WTC11 (cell line): ENCODE results near the gene PLA2G2D. TPM values are rescaled to one million over a fixed set of nuclear protein-coding genes. Genes with fewer than 3 reads are reported as not detected.
A peak's percentile ranks its signal among the peaks of the same experiment; 100 is the strongest.

ENCODE experiments used
- ATAC-seq: fragments of 200-7000 bp; cut with Tn5 transposase; 2 replicates; pipeline ENCODE4 v1.10.0; 2021; ENCODE audit warnings: mild to moderate bottlenecking, moderate library complexity
- CTCF ChIA-PET: fragments of 300-600 bp; sonication (Branson Sonifier 250); formaldehyde crosslinking; loops from one replicate; lab custom pipeline; 2021; ENCODE audit warnings: antibody characterized with exemption; lab: Charles Lee
- POLR2A ChIA-PET: fragments of 350-600 bp; sonication (Branson Sonifier 250); formaldehyde crosslinking; loops from one replicate; lab custom pipeline; 2021; ENCODE audit warnings: antibody characterized with exemption; lab: Charles Lee
- DNase-seq: peaks from one replicate; pipeline ENCODE4 v3.0.0; 2021; ENCODE audit warnings: low spot score
- H3K27ac Mint-ChIP-seq: 2 replicates; pipeline ENCODE4 v1.8.0; 2021; ENCODE audit warnings: mixed read lengths
- H3K27me3 Mint-ChIP-seq: 2 replicates; pipeline ENCODE4 v1.8.0; 2021; ENCODE audit warnings: low read depth, mild to moderate bottlenecking, moderate library complexity, mixed read lengths
- H3K36me3 Mint-ChIP-seq: 2 replicates; pipeline ENCODE4 v1.8.0; 2021; ENCODE audit warnings: mixed read lengths
- H3K4me1 Mint-ChIP-seq: 2 replicates; pipeline ENCODE4 v1.8.0; 2022; ENCODE audit warnings: mixed read lengths
- H3K4me3 Mint-ChIP-seq: 2 replicates; pipeline ENCODE4 v1.8.0; 2021; ENCODE audit warnings: mild to moderate bottlenecking, moderate library complexity, mixed read lengths
- H3K9me3 Mint-ChIP-seq: 2 replicates; pipeline ENCODE4 v1.8.0; 2021; ENCODE audit warnings: mixed read lengths
- NFATC4 ChIP-seq: fragments of 250-450 bp; sonication (Bioruptor Pico); IDR thresholded peaks from 2 replicates; pipeline ENCODE4 v1.9.0; 2021; ENCODE audit warnings: mild to moderate bottlenecking
- NR2C2 ChIP-seq: sonication (generic); formaldehyde crosslinking; IDR thresholded peaks from 2 replicates; pipeline ENCODE4 v1.8.0; 2022; ENCODE audit warnings: mild to moderate bottlenecking, missing genetic modification reagents
- OVOL2 ChIP-seq: fragments of 250-450 bp; sonication (Bioruptor Pico); IDR thresholded peaks from 2 replicates; pipeline ENCODE4 v1.9.0; 2021; ENCODE audit warnings: mild to moderate bottlenecking, borderline replicate concordance
- SMAD3 ChIP-seq: sonication (generic); formaldehyde crosslinking; IDR thresholded peaks from 2 replicates; pipeline ENCODE4 v1.8.0; 2022; ENCODE audit warnings: missing genetic modification reagents, mild to moderate bottlenecking, borderline replicate concordance
- SOX15 ChIP-seq: fragments of 250-450 bp; sonication (Bioruptor Pico); IDR thresholded peaks from 2 replicates; pipeline ENCODE4 v1.9.0; 2021; ENCODE audit warnings: mild to moderate bottlenecking
- ZBTB21 ChIP-seq: sonication (generic); formaldehyde crosslinking; IDR thresholded peaks from 2 replicates; pipeline ENCODE4 v1.8.1; 2023; ENCODE audit warnings: mild to moderate bottlenecking, missing genetic modification reagents, borderline replicate concordance
- ZNF232 ChIP-seq: sonication (generic); formaldehyde crosslinking; IDR thresholded peaks from 2 replicates; pipeline ENCODE4 v1.8.0; 2022; ENCODE audit warnings: mild to moderate bottlenecking, missing genetic modification reagents
- ZNF263 ChIP-seq: sonication (generic); formaldehyde crosslinking; IDR thresholded peaks from 2 replicates; pipeline ENCODE4 v1.8.1; 2022; ENCODE audit warnings: low read depth, mild to moderate bottlenecking, moderate library complexity, missing genetic modification reagents
- ZNF317 ChIP-seq: sonication (generic); formaldehyde crosslinking; IDR thresholded peaks from 2 replicates; pipeline ENCODE4 v1.8.1; 2023; ENCODE audit warnings: low read depth, mild to moderate bottlenecking, moderate library complexity, missing genetic modification reagents, borderline replicate concordance
- total RNA-seq: library from RNA; stranded (reverse); gene quantifications from 3 replicates; pipeline ENCODE4 v1.2.3, GENCODE V29; 2021
- TF ChIP-seq, protein P1 (sequence below): fragments of 250-450 bp; sonication (Bioruptor Pico); IDR thresholded peaks from 2 replicates; pipeline ENCODE4 v1.9.0; 2021; ENCODE audit warnings: mild to moderate bottlenecking
- TF ChIP-seq, protein P2 (sequence below): sonication (generic); formaldehyde crosslinking; IDR thresholded peaks from 2 replicates; pipeline ENCODE4 v1.8.1; 2023; ENCODE audit warnings: mild to moderate bottlenecking, missing genetic modification reagents
- TF ChIP-seq, protein P3 (sequence below): sonication (generic); formaldehyde crosslinking; conservative IDR thresholded peaks from 2 replicates; pipeline ENCODE4 v1.8.1; 2022; ENCODE audit warnings: mild to moderate bottlenecking, missing genetic modification reagents
- TF ChIP-seq, protein P4 (sequence below): sonication (generic); formaldehyde crosslinking; IDR thresholded peaks from 2 replicates; pipeline ENCODE4 v1.8.0; 2022; ENCODE audit warnings: mild to moderate bottlenecking, missing genetic modification reagents
- TF ChIP-seq, protein P5 (sequence below): sonication (generic); formaldehyde crosslinking; IDR thresholded peaks from 2 replicates; pipeline ENCODE4 v1.8.0; 2022; ENCODE audit warnings: mild to moderate bottlenecking, missing genetic modification reagents
- TF ChIP-seq, protein P6 (sequence below): sonication (generic); formaldehyde crosslinking; IDR thresholded peaks from 2 replicates; pipeline ENCODE4 v1.8.1; 2023; ENCODE audit warnings: mild to moderate bottlenecking, missing genetic modification reagents, moderate library complexity
- TF ChIP-seq, protein P7 (sequence below): sonication (generic); formaldehyde crosslinking; IDR thresholded peaks from 2 replicates; pipeline ENCODE4 v1.8.1; 2023; ENCODE audit warnings: mild to moderate bottlenecking, moderate library complexity, missing genetic modification reagents
- TF ChIP-seq, protein P8 (sequence below): sonication (generic); formaldehyde crosslinking; IDR thresholded peaks from 2 replicates; pipeline ENCODE4 v1.8.1; 2022; ENCODE audit warnings: mild to moderate bottlenecking, missing genetic modification reagents, moderate library complexity, borderline replicate concordance
- TF ChIP-seq, protein P9 (sequence below): sonication (generic); formaldehyde crosslinking; IDR thresholded peaks from 2 replicates; pipeline ENCODE4 v1.8.1; 2023; ENCODE audit warnings: mild to moderate bottlenecking, missing genetic modification reagents, moderate library complexity

The PLA2G2D gene
- total RNA-seq, 1 experiment from 2014 or later: not detected

DNA sequence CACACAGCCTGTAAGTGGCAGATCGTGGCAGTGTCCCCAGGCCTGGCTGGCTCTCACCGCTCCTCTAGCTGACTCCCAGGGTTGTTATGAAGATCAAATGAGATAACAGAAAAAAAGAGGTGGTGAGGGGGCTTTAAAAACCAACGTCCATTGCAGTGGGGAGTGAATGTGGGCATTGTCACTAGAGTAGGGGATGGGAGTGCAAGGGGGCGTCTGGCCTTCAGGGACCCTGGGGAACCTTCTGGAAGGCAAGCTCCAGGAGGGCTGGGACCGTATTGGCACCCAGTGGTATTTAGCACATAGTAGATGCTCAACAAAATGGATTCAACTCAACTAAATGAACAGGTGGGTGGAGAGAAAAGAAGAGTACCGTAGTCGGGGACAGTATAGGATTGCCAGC lies 3.4 kb downstream of the PLA2G2D start:
- TF ChIP-seq ZBTB21 (CRISPR knock-in tag) (no peak), ZNF263 (no peak), SMAD3 (CRISPR knock-in tag) (no peak), ZNF232 (CRISPR knock-in tag) (no peak)
- TF ChIP-seq, protein P1, sequence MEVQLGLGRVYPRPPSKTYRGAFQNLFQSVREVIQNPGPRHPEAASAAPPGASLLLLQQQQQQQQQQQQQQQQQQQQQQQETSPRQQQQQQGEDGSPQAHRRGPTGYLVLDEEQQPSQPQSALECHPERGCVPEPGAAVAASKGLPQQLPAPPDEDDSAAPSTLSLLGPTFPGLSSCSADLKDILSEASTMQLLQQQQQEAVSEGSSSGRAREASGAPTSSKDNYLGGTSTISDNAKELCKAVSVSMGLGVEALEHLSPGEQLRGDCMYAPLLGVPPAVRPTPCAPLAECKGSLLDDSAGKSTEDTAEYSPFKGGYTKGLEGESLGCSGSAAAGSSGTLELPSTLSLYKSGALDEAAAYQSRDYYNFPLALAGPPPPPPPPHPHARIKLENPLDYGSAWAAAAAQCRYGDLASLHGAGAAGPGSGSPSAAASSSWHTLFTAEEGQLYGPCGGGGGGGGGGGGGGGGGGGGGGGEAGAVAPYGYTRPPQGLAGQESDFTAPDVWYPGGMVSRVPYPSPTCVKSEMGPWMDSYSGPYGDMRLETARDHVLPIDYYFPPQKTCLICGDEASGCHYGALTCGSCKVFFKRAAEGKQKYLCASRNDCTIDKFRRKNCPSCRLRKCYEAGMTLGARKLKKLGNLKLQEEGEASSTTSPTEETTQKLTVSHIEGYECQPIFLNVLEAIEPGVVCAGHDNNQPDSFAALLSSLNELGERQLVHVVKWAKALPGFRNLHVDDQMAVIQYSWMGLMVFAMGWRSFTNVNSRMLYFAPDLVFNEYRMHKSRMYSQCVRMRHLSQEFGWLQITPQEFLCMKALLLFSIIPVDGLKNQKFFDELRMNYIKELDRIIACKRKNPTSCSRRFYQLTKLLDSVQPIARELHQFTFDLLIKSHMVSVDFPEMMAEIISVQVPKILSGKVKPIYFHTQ (CRISPR knock-in tag): no peak
- TF ChIP-seq, protein P2, sequence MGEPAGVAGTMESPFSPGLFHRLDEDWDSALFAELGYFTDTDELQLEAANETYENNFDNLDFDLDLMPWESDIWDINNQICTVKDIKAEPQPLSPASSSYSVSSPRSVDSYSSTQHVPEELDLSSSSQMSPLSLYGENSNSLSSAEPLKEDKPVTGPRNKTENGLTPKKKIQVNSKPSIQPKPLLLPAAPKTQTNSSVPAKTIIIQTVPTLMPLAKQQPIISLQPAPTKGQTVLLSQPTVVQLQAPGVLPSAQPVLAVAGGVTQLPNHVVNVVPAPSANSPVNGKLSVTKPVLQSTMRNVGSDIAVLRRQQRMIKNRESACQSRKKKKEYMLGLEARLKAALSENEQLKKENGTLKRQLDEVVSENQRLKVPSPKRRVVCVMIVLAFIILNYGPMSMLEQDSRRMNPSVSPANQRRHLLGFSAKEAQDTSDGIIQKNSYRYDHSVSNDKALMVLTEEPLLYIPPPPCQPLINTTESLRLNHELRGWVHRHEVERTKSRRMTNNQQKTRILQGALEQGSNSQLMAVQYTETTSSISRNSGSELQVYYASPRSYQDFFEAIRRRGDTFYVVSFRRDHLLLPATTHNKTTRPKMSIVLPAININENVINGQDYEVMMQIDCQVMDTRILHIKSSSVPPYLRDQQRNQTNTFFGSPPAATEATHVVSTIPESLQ (CRISPR knock-in tag): no peak
- TF ChIP-seq, protein P3, sequence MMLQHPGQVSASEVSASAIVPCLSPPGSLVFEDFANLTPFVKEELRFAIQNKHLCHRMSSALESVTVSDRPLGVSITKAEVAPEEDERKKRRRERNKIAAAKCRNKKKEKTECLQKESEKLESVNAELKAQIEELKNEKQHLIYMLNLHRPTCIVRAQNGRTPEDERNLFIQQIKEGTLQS: no peak
- TF ChIP-seq, protein P4, sequence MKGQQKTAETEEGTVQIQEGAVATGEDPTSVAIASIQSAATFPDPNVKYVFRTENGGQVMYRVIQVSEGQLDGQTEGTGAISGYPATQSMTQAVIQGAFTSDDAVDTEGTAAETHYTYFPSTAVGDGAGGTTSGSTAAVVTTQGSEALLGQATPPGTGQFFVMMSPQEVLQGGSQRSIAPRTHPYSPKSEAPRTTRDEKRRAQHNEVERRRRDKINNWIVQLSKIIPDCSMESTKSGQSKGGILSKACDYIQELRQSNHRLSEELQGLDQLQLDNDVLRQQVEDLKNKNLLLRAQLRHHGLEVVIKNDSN (CRISPR knock-in tag): no peak
- TF ChIP-seq, protein P5, sequence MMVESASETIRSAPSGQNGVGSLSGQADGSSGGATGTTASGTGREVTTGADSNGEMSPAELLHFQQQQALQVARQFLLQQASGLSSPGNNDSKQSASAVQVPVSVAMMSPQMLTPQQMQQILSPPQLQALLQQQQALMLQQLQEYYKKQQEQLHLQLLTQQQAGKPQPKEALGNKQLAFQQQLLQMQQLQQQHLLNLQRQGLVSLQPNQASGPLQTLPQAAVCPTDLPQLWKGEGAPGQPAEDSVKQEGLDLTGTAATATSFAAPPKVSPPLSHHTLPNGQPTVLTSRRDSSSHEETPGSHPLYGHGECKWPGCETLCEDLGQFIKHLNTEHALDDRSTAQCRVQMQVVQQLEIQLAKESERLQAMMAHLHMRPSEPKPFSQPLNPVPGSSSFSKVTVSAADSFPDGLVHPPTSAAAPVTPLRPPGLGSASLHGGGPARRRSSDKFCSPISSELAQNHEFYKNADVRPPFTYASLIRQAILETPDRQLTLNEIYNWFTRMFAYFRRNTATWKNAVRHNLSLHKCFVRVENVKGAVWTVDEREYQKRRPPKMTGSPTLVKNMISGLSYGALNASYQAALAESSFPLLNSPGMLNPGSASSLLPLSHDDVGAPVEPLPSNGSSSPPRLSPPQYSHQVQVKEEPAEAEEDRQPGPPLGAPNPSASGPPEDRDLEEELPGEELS (CRISPR knock-in tag): no peak
- TF ChIP-seq, all 79 proteins: peak for 0
- Mint-ChIP-seq H3K27ac (no peak overlapping the region), H3K4me1 (peaks cover 11% of the 10 kb centered on the region), H3K27me3 (no peaks in the 10 kb centered on the region), H3K36me3 (no peaks in the 10 kb centered on the region), H3K9me3 (no peaks in the 10 kb centered on the region), H3K4me3 (no peak overlapping the region)
- DNase-seq (no peak), ATAC-seq (no peak)
- POLR2A ChIA-PET: no interaction called here
- CTCF ChIA-PET: interaction anchor here (1.4 to 2.8 kb wide), 3 partner anchors 37 to 141 kb away, joined by 3 to 22 read pairs (median 17); no protein-coding TSS in a partner anchor

DNA sequence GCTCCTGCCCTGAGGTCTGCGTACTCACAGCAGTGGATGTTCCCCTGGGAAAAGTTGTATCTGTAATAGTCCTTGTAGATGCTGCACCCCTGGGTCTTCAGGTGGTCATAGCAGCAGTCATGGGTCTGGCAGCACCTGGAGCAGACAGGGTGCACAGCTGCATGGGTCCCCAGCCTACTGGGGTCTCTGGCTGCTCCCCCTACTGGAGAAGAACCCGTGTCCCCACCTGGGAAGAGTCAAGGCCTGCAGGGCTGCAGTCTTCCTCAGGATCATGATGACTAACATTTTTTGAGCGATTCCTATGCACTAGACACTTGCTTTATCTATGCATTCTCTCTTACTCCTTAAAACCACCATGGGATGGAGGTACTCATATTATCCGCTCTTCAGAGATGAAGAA lies 3.9 kb downstream of the PLA2G2D start:
- ChIA-PET CTCF (interaction anchor here (1.4 to 2.8 kb wide), 5 partner anchors 37 to 140 kb away, joined by 3 to 22 read pairs (median 4); no protein-coding TSS in a partner anchor), POLR2A (no interaction called here)
- no peaks in the 10 kb centered on the region for H3K9me3 Mint-ChIP-seq
- H3K36me3 Mint-ChIP-seq: no peaks in the 10 kb centered on the region
- peak; percentile 58 for ATAC-seq
- H3K27me3 Mint-ChIP-seq: no peaks in the 10 kb centered on the region
- TF ChIP-seq, protein P6, sequence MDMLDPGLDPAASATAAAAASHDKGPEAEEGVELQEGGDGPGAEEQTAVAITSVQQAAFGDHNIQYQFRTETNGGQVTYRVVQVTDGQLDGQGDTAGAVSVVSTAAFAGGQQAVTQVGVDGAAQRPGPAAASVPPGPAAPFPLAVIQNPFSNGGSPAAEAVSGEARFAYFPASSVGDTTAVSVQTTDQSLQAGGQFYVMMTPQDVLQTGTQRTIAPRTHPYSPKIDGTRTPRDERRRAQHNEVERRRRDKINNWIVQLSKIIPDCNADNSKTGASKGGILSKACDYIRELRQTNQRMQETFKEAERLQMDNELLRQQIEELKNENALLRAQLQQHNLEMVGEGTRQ: no peak
- no peak for TF ChIP-seq ZNF317 (CRISPR knock-in tag)
- TF ChIP-seq, protein P7, sequence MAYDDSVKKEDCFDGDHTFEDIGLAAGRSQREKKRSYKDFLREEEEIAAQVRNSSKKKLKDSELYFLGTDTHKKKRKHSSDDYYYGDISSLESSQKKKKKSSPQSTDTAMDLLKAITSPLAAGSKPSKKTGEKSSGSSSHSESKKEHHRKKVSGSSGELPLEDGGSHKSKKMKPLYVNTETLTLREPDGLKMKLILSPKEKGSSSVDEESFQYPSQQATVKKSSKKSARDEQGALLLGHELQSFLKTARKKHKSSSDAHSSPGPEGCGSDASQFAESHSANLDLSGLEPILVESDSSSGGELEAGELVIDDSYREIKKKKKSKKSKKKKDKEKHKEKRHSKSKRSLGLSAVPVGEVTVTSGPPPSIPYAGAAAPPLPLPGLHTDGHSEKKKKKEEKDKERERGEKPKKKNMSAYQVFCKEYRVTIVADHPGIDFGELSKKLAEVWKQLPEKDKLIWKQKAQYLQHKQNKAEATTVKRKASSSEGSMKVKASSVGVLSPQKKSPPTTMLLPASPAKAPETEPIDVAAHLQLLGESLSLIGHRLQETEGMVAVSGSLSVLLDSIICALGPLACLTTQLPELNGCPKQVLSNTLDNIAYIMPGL: no peak
- no peak for TF ChIP-seq SOX15
- TF ChIP-seq, protein P8, sequence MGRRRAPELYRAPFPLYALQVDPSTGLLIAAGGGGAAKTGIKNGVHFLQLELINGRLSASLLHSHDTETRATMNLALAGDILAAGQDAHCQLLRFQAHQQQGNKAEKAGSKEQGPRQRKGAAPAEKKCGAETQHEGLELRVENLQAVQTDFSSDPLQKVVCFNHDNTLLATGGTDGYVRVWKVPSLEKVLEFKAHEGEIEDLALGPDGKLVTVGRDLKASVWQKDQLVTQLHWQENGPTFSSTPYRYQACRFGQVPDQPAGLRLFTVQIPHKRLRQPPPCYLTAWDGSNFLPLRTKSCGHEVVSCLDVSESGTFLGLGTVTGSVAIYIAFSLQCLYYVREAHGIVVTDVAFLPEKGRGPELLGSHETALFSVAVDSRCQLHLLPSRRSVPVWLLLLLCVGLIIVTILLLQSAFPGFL (CRISPR knock-in tag): no peak
- TF ChIP-seq, protein P9, sequence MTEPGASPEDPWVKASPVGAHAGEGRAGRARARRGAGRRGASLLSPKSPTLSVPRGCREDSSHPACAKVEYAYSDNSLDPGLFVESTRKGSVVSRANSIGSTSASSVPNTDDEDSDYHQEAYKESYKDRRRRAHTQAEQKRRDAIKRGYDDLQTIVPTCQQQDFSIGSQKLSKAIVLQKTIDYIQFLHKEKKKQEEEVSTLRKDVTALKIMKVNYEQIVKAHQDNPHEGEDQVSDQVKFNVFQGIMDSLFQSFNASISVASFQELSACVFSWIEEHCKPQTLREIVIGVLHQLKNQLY (CRISPR knock-in tag): no peak
- TF ChIP-seq NR2C2 (CRISPR knock-in tag): no peak
- TF ChIP-seq NFATC4 (CRISPR knock-in tag): no peak
- TF ChIP-seq OVOL2 (CRISPR knock-in tag): no peak
- TF ChIP-seq, protein P2 (CRISPR knock-in tag): no peak
- TF ChIP-seq, all 79 proteins: peak for 0
- Mint-ChIP-seq H3K4me1 (peaks cover 16% of the 10 kb centered on the region), H3K27ac (no peak overlapping the region), H3K4me3 (no peak overlapping the region)
- DNase-seq: peak; percentile 35
